ENCODE data around the gene DYNC2H1.

Gene DYNC2H1

GRCh38 chr11:103420593-103420992 lies 311.4 kb downstream of the DYNC2H1 start:
- no peak overlapping the region for H3K27ac ChIP-seq
- TF ChIP-seq CTCF (conservative IDR thresholded peaks at IDR 0.05) = no peak
- no peak for TF ChIP-seq ZFX (IDR thresholded peaks at IDR 0.05)

- TF ChIP-seq ZFX (IDR thresholded peaks at IDR 0.05) = no peak
- no peak for TF ChIP-seq CTCF (conservative IDR thresholded peaks at IDR 0.05)
- H3K27ac ChIP-seq = no peak overlapping the region
Measured at GRCh38 chr11:103433386-103434072, 324.3 kb downstream of the DYNC2H1 start.

GRCh38 chr11:103434073-103434411 lies 324.8 kb downstream of the DYNC2H1 start:
- TF ChIP-seq ZFX (IDR thresholded peaks at IDR 0.05) (no peak), CTCF (conservative IDR thresholded peaks at IDR 0.05) (no peak)

GRCh38 chr11:103436131-103436770 lies 327.0 kb downstream of the DYNC2H1 start:
- TF ChIP-seq CTCF (conservative IDR thresholded peaks at IDR 0.05) (no peak), ZFX (IDR thresholded peaks at IDR 0.05) (no peak)
- no peak overlapping the region for H3K27ac ChIP-seq

More at GRCh38 chr11:103434073-103434411, 324.8 kb downstream of the DYNC2H1 start:
- H3K27ac ChIP-seq = no peak overlapping the region

- H3K27ac ChIP-seq = no peak overlapping the region
- no peak for TF ChIP-seq CTCF (conservative IDR thresholded peaks at IDR 0.05)
- TF ChIP-seq ZFX (IDR thresholded peaks at IDR 0.05) = no peak
Measured at GRCh38 chr11:103441021-103441420, 331.8 kb downstream of the DYNC2H1 start.

- no peak overlapping the region for H3K27ac ChIP-seq
- TF ChIP-seq CTCF (conservative IDR thresholded peaks at IDR 0.05) (no peak), ZFX (IDR thresholded peaks at IDR 0.05) (no peak)
Measured at GRCh38 chr11:103448966-103449365, 339.7 kb downstream of the DYNC2H1 start.

- no peak overlapping the region for H3K27ac ChIP-seq
- no peak for TF ChIP-seq ZFX (IDR thresholded peaks at IDR 0.05)
- no peak for TF ChIP-seq CTCF (conservative IDR thresholded peaks at IDR 0.05)
Measured at GRCh38 chr11:103450241-103450640, 341.0 kb downstream of the DYNC2H1 start.

Measured in C4-2B (cell line).